AG09319 (cell line): ENCODE data around the gene LRRC8D.

Source experiments
- DNase-seq: peaks from one replicate; pipeline ENCODE4 v3.0.0-alpha.2; 2010; ENCODE audit warnings: low read depth; ENCODE audit errors: extremely low read depth
- CTCF ChIP-seq: IDR thresholded peaks from 2 replicates; pipeline ENCODE4 v1.5.1; 2011; ENCODE audit warnings: low read depth, mild to moderate bottlenecking, inconsistent platforms, low read length, moderate library complexity

Gene LRRC8D

GRCh38 chr1:89843273-89844130 is 22.7 kb downstream of the LRRC8D start:
- TF ChIP-seq CTCF: peak; percentile 38
- no peak for DNase-seq

GRCh38 chr1:89844241-89844807 is 23.5 kb downstream of the LRRC8D start:
- no peak for DNase-seq
- TF ChIP-seq CTCF: no peak

- no peak for DNase-seq
- TF ChIP-seq CTCF: no peak
Measured at GRCh38 chr1:89844860-89845259, 24.0 kb downstream of the LRRC8D start.

GRCh38 chr1:89847191-89847729 is 26.4 kb downstream of the LRRC8D start:
- no peak for TF ChIP-seq CTCF
- DNase-seq: no peak

- DNase-seq: no peak
- no peak for TF ChIP-seq CTCF
Measured at GRCh38 chr1:89850844-89851415, 30.1 kb downstream of the LRRC8D start.

GRCh38 chr1:89854140-89854539 is 33.3 kb downstream of the LRRC8D start:
- DNase-seq: no peak
- TF ChIP-seq CTCF: no peak
